Astrocyte of the cerebellum (primary cell): ENCODE results near the gene SORCS2.

Source experiments
- DNase-seq: peaks from one replicate; pipeline ENCODE4 v3.0.0-alpha.2; 2011; ENCODE audit warnings: low read depth
- H3K4me3 ChIP-seq: 2 replicates; pipeline ENCODE4 v1.5.1; 2011; ENCODE audit warnings: mild to moderate bottlenecking, low read depth, low read length, moderate library complexity
- CTCF ChIP-seq: IDR thresholded peaks from 2 replicates; pipeline ENCODE4 v1.5.1; 2012; ENCODE audit warnings: low read length, low read depth, moderate library complexity, mild to moderate bottlenecking; ENCODE audit errors: missing control alignments
- in situ Hi-C: cut with HindIII; loops from 2 replicates; pipeline ENCODE4 v1.10.0; 2017; ENCODE audit warnings: low sequenced_read_pairs

SORCS2 gene

GRCh38 chr4:7542781-7543180, 350.4 kb downstream of the SORCS2 start:
- TF ChIP-seq CTCF = no peak
- no peak overlapping the region for H3K4me3 ChIP-seq
- no peak for DNase-seq
- in situ Hi-C loops = no loop called here

GRCh38 chr4:7546152-7546808, 353.9 kb downstream of the SORCS2 start:
- no peak for DNase-seq
- in situ Hi-C loops = no loop called here
- H3K4me3 ChIP-seq = no peak overlapping the region
- TF ChIP-seq CTCF = no peak

GRCh38 chr4:7546809-7547367, 354.6 kb downstream of the SORCS2 start:
- H3K4me3 ChIP-seq = no peak overlapping the region
- TF ChIP-seq CTCF = no peak
- DNase-seq = no peak
- in situ Hi-C loops = no loop called here

- no peak for TF ChIP-seq CTCF
- H3K4me3 ChIP-seq = no peak overlapping the region
- in situ Hi-C loops = no loop called here
- DNase-seq = no peak
Measured at GRCh38 chr4:7547368-7548040, 355.2 kb downstream of the SORCS2 start.

GRCh38 chr4:7549866-7550265, 357.5 kb downstream of the SORCS2 start:
- TF ChIP-seq CTCF = no peak
- no peak overlapping the region for H3K4me3 ChIP-seq
- no peak for DNase-seq
- in situ Hi-C loops = no loop called here

GRCh38 chr4:7552466-7552865, 360.1 kb downstream of the SORCS2 start:
- TF ChIP-seq CTCF = no peak
- no peak for DNase-seq
- in situ Hi-C loops = no loop called here
- H3K4me3 ChIP-seq = no peak overlapping the region
